ENCODE data around the gene IL17RA.

DNA sequence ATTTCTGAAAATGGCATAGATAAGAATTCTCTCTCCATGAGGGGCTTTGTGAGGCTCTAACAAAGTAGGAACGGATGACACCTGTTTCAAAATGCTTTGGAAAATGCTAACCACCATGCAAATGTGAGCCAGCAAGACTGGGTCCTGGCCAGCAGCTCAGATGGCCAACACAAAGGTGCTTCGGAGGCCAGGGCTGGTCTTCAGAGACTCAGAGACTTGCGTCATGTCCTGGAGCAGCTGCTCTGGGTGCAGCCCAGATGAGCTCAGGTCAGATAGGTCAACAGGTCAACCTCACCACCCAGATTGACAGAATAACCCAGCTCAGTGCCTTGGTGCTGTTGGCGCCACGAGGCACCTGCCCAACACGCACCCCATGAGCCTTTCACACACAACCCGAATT lies 48.3 kb downstream of the IL17RA start:
- TF ChIP-seq, protein P1, sequence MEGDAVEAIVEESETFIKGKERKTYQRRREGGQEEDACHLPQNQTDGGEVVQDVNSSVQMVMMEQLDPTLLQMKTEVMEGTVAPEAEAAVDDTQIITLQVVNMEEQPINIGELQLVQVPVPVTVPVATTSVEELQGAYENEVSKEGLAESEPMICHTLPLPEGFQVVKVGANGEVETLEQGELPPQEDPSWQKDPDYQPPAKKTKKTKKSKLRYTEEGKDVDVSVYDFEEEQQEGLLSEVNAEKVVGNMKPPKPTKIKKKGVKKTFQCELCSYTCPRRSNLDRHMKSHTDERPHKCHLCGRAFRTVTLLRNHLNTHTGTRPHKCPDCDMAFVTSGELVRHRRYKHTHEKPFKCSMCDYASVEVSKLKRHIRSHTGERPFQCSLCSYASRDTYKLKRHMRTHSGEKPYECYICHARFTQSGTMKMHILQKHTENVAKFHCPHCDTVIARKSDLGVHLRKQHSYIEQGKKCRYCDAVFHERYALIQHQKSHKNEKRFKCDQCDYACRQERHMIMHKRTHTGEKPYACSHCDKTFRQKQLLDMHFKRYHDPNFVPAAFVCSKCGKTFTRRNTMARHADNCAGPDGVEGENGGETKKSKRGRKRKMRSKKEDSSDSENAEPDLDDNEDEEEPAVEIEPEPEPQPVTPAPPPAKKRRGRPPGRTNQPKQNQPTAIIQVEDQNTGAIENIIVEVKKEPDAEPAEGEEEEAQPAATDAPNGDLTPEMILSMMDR (IDR thresholded peaks at IDR 0.05; ENCODE audit: poor library complexity), result no peak
- no peak for TF ChIP-seq EZH2 (IDR thresholded peaks at IDR 0.05; ENCODE audit: borderline replicate concordance)
- no peak for TF ChIP-seq EZH2phosphoT487 (IDR thresholded peaks at IDR 0.05; ENCODE audit: low read depth, severe bottlenecking, unreplicated experiment)

Data from hepatocyte (in vitro differentiated cells).